Stimulated activated CD4-positive, alpha-beta T cell treated with anti-CD3 and anti-CD28 coated beads, Interleukin-15, amount 100 ng/mL, for 1 hour (primary cell): ENCODE measurements around the gene SCGN.

Experiments
- DNase-seq, 2 donors: peaks; one replicate each; pipeline ENCODE4 v3.0.0-alpha.2; 2020; ENCODE audit warnings: low read depth in 1 of 2, low spot score in 1 of 2

Gene SCGN

DNA sequence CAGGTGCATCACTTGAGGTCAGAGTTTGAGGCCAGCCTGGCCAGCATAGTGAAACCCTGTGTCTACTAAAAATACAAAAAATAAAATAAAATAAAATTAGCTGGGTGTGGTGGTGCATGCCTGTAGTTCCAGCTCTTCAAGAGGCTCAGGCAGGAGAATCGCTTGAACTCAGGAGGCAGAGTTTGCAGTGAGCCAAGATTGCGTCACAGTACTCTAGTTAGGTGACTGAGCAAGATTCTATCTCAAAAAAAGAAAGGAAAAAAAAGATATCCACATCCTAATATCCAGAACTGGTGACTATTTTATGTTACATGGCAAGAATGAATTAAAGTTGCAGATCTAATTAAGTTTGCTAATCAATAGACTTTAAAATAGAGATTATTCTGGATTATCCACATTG lies 32.5 kb downstream of the SCGN start:
- no peak for DNase-seq

DNA sequence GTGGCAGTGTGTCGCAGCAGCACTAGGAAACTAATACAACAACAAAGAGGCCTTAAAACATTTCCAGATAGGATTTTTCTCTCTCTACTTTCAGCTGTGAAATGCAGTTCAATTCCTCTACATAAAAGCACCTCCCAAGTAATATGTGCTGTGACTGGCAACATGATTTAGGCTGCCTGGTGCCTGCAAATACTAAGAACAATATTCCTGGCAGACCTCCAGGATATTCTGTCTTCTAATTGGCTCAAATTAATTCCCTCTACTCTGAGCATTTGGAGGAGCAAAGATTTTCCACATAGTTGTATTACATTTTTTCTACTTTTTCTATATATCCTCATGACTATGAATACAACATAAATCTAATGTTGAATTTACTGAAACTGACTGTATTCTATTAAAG lies 33.2 kb downstream of the SCGN start:
- DNase-seq = no peak

DNA sequence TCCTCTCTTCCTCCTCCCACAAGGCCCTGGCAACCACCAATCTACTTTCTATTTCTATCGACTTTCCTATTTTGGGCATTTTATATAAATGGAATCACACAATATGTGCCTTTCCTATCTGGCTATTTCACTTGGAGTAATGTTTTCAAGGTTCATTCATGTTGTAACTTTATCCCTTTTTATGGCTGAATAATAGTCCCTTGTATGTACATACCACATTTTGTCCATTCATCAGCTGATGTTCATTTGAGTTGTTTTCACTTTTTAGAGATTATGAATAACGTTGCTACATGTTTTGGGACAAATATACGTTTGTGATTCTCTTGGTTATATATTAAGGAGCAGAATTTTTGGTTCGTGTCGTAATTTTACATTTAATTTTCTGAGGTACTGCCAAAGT lies 33.9 kb downstream of the SCGN start:
- DNase-seq = no peak

DNA sequence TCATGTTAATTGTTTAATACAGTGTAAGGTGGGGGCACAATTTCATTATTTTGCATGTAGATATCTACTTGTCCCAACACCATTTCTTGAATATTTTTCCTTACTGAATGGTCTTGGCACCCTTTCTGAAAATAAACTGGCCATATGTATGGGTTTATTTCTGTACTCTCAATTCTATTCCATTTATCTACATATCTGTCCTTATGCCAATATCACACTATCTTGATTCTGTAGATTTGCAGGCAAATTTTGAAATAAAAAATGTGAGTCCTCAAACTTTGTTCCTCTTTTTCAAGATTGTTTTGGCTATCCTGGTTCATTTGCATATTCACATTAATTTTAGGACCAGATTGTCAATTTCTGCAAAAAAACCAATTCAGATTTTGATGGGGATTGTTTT lies 34.8 kb downstream of the SCGN start:
- no peak for DNase-seq

DNA sequence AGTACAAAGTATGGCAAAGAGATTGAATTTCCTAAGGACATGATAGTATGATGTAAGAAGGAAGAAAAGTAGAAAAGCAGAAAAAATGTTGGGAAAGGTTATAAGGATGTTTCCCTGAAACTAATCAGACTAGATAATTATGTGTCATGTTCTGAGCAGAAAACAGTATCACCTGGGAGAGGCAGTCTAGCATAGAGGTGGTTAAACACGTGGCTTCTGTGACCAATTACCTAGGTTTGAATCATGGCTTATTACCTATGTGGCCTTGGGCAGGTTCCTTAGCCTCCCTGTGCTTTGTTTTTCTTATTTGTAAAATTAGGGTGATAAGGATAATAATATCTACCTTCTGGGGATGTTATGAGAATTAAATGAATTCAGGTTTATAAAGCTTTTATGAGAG lies 38.0 kb downstream of the SCGN start:
- no peak for DNase-seq

DNA sequence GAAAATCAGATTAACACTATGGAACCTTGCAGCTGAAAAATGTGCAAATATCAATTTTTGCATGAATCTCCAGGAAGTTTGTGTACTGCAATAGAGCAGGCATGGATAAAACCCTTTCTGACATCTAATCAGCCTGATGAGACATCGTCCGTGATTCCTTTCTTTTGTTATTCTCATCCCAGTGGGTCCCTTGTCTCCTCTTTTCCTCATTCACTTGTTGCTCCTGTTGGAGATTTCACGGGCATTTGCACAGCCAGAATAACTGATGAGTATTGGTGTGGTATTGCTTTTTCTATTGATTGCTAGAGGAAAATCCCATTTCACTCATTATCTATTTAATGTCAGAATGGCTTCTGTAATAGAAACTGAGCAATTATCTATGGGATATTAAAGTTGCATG lies 39.9 kb downstream of the SCGN start:
- no peak for DNase-seq

DNA sequence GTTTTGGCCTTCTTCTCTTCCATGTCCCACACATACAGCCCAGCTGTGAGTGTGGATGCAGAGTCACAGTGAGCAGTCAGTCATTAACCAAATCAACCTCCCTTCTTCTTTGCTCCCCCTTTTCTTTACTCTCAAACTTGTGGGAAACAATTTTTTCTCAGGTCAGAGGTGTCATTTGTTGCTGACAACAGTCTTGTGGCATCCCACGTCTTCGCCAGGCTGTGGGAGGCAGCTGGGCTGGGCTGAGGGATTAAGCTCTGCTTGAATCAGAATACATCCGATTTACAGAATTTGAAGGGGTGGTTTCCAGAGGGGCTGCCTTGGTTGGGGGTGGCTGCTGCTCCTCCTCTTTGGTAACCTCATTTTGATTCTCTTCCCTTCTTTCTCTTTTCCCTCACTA lies 40.5 kb downstream of the SCGN start:
- DNase-seq = no peak

DNA sequence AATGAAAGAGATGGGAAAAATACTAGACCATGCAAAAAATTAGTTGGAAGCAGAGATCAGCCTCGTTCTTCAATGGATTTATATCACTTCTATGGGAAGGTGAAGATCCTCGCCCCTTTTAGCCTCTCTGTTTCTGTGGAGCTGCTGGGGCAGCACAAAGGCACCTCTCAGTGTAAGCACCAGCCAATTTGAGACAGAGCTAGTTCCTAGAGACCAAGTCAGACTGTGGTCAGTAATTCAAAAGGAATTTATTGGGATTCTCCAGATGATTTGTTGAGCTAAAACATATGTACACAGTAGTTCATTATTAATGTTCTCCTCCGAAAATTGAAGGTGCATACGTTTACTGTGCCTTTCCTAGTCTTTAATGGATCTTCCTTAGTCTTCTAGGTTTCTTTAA lies 42.4 kb downstream of the SCGN start:
- DNase-seq = no peak

DNA sequence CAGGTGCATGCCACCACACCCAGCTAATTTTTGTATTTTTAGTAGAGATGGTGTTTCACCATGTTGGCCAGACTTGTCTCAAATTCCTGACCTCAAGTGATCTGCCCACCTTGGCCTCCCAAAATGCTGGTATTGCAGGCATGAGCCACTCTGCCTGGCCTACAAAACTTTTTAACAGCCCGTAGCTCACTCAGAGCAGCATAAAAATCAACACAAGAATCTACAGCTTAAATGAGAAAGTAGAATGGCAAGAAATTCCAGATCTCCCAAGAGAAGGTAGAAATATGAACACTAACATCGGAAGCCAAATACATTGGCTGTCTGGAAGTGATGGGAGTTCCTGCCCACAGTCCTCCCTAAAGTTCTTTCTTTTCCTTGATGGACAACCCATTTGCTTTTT lies 43.7 kb downstream of the SCGN start:
- DNase-seq = no peak

DNA sequence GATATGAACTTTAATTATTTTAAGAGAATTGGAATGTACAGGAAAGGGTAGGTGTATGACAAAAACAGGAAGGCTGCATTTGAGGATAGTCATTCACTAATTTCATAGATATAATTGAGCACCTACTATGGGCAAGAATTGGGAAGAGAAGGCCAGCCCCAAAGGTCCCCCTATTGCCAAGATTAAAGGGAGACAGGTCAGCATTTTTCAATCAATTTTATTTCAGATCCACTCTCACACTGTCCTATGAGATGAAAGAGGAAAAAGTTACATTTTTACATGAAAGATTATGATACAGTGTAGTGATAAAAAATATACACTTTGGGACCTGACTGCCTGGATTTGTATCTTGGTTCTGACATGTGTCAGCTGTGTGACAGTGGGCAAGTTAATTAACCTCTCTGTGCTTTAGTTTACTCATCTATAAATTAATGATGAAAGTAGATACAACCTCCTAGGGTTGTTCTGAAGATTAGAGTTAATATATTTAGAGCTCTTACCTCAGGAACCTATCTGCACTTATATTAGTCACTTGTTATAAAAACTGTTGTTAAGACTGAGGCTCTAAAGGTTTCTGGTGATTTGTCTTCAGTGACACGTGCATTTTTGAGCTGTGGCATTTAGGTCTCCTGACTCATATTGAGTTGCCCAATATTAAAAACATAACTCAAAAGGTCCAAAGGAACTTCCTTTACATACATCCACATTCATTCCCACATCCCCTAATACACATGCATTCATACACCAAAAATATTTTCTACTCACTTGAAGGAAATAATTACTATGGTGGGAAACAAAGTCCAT lies 45.7 kb downstream of the SCGN start:
- DNase-seq = no peak

DNA sequence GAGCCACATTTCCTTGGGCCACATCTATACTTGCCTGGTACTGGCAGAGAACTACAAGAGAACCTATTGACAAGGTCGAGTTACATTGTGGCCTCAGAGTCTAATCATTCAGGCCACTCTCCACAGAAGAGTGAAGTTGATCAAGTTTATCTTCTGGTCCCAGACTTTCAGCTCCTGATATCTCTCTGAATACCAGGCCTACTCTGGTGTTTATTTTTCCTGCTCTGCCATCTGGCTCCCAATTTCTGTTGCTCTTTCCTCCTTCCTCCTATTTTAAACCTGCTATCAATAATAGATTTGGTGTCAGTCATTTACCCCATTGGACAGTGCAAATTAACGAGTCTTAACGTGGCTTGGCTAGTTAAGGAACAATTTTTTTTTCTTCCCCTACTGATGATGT lies 46.6 kb downstream of the SCGN start:
- no peak for DNase-seq

DNA sequence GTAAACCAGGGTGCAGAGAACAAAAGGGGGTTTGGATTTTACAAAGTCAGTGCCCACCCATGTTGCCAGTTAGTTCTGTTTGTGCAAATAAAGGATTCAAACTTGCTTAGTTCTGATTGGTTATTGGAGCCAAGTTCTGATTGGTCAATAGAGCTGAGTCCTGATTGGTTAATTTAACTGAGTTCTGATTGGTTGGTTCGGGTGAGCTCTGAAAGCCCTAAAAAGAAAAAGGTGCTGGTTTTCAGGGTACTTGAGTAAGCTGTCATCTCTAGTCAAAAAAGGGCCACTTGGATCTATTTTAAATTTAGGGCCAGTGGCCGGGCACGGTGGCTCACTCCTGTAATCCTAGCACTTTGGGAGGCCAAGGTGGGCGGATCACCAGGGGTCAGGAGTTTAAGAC lies 47.6 kb downstream of the SCGN start:
- DNase-seq = no peak

DNA sequence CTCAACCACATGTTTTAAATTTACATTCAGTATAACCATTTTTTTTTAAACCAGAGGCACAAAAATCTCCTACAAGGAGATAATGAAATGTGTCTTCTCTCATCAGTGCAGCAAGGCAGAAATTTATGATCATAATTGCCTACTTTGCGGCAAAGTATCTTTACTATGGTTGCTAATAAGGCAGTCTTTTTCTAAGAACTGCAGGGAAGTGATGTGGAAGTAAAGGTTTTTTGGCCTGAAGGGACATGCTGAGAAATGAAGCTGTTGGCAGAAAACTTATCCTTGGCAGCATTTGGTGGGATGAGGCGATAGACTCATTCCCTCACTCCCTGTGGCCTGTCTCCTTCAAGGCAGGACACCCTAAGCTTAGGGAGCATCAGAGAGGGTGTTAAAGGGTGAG lies 48.7 kb downstream of the SCGN start:
- no peak for DNase-seq

DNA sequence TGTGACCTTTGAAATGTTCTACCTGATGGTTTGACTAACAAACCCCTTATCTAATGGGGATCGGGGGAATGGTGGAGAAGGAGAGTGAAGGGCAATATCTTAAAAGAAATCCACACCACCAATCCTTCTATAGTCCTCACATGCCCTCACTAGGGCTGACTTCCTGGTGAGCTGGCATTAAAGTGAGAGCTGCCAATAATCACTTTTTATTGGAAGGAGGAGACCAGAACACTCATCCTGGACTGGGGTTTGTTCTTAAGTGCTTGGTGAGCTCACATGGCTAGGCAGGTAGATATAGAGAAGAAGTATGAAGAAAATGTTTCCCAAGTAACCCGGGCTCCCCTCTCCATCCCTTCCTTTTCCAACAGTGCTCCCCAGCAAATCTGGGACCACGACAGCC lies 49.8 kb downstream of the SCGN start:
- no peak for DNase-seq

DNA sequence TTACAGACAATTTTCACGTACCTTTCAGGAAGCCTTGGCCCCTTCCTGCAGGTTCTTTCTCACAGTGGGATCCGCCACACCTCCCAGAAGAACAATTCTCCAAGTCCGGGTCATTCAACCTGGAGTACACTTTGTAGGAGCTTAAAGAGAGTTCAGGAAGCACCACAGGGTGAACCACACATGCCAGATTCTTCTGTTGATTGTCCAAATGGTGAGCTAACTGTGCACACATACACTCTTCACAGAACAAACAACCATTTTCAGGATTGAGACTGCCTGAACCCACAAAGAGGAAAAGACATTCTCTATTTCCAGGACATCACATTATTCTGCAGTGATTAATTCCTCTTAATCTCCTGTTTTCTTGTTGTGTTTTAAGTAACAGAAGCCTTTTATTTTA lies 51.0 kb downstream of the SCGN start:
- no peak for DNase-seq

DNA sequence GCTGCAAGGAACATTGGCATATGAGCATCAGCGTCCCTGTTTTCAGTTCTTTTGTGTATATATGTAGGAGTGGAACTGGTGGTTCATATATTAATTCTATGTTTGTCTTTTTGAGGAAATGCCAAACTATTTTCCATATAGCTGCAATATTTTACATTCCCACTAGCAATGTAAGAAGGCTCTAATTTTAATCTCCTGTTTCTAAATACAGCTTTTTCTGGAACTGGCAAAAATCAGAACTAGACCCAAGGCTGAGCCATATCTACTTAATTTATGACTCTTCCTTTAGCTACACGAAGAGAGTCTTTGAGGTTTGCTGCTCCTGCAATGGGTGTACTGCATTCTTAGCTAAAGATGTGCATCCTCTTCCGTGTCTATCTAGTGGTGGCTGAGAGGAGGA lies 52.0 kb downstream of the SCGN start:
- DNase-seq = no peak

DNA sequence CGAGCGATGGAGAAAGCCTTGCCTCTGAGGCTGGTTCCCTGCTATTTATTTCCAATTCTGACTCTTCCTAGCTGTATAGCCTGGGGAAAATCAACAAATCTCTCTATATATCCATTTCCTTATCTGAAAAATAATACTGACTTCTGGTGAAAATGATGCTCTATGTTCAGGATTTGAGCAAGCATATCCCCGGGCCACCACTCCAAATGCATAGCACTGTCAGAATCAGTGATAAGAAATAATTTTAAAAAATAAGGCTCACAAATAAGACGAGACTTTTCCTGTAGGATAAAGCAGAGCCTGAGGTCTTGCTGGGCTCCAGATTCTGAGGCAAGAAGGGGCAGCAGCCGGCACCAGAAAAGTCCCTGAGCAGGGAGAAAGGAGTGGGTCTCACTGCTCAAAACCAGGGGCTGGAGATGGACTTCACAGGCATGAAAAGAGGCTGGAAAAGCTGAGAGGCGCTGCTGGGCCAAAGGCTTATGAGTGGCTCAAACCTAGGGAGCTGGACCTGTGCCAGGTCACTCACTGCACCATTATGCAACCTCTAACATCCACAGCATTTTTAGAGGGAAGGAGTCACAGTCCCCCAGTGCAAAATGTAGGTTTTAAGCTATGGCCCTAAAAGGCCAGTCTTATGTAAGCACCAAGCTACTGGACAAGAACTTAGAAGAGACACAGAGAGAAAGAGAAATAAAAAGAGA lies 54.4 kb downstream of the SCGN start:
- DNase-seq = no peak

DNA sequence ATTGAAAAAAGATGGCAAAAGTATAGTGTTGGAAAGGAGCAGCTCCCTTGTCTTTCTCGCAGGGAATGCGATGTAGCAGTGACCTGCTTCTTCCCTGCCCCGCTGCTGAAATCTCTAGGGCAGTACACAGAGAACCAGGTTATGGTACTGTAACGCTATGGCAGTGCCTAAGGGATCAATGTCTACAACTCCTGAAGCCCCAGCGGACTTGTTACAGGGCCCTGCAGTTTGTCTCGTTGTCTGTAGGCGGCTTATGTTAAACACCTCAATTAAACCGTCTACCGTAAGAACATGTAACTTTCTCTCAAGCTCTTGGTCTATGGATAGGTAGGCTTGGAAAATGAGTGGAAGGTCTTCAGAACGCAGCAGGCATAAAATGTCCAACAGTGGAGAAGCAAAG lies 57.7 kb downstream of the SCGN start:
- DNase-seq = no peak

DNA sequence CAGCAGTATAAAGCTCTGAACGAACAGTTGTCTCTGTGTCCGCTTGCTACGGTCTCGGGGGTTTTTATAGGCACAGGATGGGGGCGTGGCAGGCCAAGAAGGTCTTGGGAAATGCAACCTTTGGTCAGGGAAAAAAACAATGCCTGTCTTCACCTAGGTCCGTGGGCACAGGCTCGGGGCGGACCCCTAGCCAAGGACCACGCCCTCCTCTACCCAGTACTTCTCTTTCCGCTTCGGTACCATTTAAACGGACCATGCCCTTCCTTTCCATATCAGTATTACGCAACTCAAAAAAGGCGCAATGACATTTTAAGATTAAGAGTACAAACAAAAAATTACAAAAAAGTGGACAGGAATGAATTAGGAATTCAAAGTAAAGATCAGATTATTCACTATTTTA lies 58.3 kb downstream of the SCGN start:
- DNase-seq = no peak

DNA sequence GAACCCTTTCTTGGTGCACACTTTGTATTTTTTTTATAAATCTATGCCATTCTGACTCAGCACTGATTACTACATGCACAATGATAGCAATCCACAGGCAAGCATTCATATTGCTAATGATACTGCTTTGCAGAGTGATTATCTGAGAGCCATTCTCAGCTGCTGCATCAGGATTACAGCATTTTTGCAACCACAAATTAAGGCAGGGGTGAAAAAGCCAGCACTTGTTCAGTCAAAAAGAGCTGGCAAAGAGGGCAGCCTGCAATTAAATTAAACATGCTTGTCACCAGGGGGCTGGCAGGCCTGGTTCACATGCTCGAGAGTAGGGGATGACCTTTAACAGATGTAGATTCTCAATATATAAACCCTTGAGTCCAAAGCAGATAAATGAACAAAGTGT lies 61.8 kb downstream of the SCGN start:
- DNase-seq = no peak

DNA sequence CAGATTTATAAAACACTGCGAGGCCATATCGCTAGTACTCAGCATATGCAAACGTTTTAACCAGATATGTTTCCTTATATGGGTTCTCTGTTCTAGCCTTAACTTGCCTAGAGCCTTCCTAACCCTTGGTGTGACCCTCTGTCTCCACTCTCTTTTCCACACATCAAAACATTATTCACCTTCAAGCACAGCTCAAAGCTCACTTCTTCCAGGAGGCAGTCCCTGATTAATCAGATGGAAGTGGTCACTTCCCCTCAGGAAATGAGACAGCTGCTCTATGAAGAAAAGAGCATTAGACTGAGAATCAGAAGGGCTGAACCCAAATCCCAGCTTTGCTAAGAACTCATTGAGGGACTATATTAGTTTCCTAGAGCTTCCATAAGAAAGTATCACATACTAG lies 62.8 kb downstream of the SCGN start:
- DNase-seq = no peak

DNA sequence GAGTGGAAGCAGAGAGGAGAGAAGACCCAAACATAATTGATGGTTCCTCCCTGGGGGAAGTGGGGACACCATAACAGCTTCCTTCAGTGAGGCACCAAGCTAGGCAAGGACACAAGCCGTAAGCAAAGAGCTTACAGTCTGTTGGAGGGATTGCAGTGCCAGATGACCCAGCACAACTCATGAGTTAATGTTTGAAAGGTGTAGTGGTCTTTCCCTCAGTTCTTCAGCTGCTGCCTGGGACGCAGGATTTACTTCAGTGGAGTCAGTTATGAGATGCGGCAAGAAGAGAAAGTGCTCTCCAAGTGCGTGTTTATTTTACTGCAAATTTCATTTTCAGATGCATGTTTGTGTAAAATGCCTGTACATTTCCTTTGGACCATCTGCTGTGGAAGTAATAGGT lies 63.8 kb downstream of the SCGN start:
- DNase-seq = no peak
